ENCODE results near the gene BACH2.
"Not testable (repeated sequence)": the region's sequence is repeated elsewhere in the genome, so short reads cannot be mapped to it uniquely, and the experiment has no call there.

Gene BACH2

DNA sequence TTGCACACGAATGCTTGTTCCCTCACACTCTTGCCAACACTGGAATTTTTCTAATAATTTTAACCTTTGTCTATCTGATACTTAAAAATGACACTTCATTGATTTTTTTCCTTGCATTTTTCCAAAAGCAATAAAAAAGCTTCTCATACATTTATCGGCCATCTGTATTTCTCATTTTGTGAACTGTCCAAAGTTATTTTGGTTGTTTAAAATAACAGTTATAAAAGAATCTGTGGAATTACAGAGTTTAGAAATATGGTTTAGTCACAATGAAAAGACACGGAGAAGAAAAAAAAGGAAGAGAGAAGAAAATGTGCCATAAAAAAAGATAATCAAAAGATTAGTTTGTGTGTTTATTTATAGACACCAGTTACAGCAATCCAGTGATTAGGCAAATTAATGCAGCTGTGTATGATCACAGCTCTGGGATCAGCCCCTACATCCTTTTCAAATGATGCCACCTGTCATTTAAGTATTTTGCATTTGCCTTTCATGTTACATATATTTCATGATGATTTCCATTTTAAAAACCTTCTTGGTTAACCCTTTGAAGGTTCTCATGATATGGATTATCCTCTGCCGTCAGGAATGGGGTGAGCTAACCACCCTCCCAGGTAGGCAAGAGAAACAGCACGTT, 171.7 kb downstream of the BACH2 start:
- no peak for DNase-seq (ENCODE audit: low read depth)

DNA sequence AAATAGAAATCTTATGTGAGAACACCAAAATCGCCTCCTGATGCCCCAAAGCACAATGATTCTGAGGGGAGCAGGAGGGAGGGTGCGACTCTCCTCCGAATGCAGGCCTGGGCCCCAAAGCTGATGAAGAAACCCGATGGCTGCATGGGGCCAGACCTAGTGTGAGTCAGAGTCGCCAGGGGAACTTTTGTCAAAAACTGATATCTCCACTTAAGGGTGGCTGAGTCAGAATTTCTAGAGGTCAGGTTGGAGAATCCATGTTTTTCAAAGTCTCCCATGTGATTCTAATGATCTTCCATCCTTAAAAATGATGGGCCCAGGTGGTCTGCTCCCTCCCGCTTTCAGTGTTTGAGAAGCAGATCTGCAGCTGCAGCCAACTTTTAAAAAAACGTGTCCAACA, 172.8 kb downstream of the BACH2 start:
- no peak for DNase-seq (ENCODE audit: low read depth)

DNA sequence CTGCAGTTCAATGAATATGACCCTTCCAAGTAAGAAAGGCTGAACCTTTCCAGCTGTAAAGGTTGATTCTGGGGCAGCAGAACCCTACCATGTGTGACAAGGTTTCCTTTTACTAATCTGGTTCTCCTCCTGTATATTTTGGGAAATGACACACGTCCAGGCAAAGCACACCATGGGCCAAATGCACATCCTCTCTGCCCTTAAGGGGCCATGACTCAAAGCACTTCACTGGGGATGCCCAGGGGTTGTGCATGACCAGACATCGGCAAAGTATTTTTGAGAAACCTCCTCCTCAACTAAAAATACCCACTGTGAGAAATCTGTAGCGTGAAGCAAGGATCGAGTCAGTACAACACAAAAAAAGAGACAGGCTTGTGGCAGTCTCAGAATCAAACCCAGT, 174.7 kb downstream of the BACH2 start:
- no peak for DNase-seq (ENCODE audit: low read depth)

DNA sequence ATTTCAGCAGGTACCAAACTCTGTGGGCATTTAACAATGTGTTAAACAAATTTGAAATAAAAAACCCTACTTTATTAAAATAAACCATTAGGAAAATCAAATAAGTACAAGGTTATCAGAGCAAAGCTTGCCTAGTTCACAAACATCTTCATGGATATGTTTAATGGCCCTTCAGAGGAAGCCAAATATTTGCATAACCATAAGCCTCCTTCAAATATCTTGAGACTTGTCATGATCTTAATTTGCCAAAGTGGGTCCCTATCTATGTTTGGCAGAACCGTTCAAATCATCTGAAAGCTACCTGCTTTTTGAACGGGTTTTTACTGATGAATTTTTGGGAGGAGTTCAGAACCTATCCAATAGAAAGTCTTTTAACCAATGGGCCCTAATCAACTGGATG, 176.3 kb downstream of the BACH2 start:
- no peak for DNase-seq (ENCODE audit: low read depth)

DNA sequence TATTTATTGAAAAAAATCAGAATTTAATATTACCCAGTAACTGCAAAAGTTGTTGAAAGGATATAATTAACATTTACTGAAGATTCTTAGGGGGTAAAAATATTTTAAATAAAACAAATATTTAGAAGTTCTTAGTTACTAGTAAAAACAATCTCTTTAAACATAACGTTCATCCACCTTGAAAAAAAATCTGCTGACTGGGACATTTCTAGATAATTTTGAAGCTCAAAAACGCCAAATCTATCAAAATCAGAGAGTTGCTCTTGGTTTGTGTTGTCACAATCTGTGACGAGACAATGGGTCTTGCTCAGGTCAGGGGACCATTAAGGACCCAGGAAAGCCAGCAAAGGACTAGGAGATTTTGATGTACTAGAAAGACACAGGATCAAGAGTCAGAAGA, 177.0 kb downstream of the BACH2 start:
- no peak for DNase-seq (ENCODE audit: low read depth)

DNA sequence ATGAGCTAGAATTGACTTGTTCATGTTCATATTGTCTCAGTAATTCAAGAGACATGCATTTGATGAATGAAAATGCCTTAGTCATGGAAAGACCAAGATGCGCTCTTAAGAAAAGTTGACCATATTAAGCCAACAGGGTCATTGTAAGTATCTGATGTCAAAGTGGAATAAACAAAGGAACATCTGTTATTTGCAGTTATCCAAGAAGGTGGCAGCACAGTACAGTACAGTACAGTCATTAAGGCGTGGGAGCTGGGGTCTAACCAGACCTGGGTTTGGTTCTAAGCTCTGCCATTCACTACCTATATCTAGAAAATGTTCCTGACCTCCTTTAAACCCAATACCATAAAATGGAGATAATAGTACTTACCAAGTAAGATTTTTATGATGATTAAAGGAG, 178.1 kb downstream of the BACH2 start:
- DNase-seq (ENCODE audit: low read depth) = no peak

DNA sequence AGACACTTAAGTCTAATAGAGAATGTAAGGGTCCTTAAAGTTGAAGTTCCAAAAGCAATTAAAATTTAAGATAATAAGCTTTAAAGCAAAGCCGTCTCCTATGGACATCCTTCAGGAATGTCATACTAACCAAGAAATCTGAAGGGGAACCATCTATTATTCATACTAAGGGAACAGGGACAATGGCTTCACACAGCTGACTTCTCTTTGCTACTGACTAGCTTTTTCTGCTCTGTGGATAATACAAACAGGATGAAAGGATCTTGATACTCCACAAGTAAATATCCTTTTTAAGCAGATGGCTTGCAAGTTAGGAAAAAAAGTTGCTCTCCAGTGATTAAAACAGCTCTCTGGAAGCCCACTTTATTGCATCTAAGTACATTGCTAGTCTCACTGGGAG, 178.6 kb downstream of the BACH2 start:
- no peak for DNase-seq (ENCODE audit: low read depth)

DNA sequence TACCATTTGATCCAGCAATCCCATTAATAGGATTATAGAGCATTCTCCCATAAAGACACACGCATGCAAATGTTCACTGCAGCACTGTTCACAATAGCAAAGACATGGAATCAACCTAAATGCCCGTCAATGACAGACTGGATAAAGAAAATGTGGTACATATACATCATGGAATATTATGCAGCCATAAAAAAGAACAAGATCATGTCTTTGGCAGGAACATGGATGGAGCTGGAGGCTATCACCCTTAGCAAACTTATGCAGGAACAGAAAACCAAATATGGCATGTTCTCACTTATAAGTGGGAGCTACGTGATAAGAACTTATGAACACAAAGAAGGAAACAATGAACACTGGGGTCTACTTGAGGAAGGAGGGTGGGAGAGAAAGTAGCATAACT, 180.5 kb downstream of the BACH2 start:
- not testable (repeated sequence) for DNase-seq (ENCODE audit: low read depth)

DNA sequence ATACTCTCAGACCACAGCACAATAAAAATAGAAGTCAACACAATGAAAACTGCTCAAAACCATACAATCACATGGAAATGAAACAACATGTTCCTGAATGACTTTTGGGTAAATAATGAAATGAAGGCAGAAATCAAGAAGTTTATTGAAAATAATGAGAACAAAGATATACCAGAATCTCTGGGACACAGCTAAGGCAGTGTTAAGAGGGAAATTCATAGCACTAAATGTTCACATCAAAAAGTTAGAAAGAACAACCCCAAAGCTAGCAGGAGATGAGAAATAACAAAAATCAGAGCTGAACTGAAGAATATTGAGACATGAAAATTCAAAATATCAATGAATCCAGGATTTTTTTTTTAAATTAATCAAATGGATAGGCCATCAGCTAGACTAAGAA, 183.3 kb downstream of the BACH2 start:
- DNase-seq (ENCODE audit: low read depth) = no peak

DNA sequence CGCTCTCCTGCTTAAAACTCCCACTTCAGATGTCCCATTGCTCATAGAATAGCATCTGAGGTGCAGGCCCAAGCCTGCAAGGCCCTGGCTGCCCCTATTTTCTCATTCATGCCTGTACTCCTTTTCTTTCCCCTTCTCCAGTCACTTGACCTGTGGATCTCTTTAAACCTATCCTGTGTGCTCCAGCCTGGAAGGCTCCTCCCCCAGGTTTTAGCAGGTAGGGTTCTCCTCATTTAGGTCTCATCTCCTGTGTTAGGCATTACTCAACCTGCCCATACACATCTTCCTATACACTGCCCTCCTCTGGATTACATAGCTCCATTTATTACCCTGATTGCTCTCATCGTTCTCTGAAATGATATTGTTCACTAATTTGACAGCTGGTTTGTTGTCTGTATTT, 185.3 kb downstream of the BACH2 start:
- no peak for DNase-seq (ENCODE audit: low read depth)

DNA sequence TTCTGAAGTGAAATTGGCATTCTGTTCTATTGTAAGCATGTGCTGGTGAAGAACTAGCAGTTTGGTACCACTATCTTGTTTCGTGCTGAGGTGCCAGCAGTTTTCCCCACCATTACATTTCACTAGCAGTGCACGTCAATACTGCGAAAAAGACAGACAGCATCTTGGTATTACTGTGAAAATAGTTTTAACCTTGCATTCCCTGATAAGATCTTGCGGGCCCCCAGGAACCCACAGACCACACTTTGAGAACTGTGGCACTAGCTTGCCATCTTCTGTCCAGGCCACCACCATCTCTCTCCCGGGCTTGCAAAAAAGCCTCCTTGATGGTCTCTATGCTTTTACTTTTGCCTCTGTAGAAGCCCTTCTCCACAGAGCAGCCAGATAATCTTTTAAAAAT, 185.7 kb downstream of the BACH2 start:
- no peak for DNase-seq (ENCODE audit: low read depth)

DNA sequence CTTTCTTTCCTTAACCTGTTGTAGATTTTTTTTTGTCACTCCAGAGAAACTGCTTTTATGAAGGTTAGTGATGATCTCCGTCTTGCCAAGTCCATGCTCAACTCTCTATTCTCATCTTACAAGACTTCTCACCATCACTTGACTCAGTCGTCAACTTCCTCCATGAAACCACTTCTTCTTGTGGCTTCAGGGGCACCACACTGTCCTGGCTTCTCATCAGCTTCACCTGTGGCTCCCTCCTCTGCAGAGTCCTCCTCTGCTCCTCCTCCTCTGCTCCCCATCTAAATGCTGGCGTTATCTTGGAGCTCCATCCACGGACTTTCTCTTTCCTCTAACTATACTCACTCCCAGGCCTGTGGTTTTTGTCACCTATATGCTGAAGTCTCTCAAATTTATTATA, 187.5 kb downstream of the BACH2 start:
- DNase-seq (ENCODE audit: low read depth) = no peak

DNA sequence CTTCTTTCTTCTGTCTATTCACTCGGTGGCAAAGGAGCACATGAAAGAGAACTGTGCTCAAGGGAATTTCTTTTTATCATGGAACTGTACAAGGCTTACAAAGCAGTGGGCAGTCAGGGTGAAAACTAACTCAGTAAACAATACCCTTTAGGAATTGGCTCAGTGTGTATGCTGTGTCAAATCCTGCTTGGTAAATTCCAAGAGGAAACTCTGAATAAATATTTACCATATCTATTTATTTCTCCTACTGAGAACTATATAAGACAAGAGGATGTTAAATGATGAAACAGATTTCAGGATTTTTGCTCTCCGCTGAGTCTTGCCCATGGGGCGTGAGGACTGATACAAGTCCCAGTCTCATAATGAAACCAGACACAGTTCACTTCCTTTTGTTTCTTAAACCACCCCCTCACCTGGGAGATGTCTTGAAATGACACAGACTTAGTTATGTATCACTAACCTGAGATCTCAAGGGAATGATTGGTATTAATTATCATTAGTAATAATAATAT, 188.8 kb downstream of the BACH2 start:
- no peak for DNase-seq (ENCODE audit: low read depth)

DNA sequence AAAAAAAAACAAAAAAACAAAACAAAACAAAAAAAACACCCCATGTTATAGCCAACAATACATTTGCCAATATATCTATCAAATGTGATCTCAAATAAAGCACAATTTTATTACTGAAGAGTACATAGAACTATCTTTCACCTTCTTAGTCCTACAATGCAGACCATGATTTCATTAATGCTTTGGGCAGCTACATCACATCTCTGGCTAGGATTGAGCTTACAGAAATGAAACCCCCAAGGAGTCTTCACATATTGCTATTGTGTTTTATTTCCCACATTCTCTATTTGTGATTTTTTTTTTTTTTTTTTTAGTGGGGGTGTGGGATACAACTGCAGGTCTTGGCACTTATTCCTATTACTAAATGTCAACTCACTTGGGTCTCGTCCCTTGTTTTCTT, 189.3 kb downstream of the BACH2 start:
- DNase-seq (ENCODE audit: low read depth) = no peak

DNA sequence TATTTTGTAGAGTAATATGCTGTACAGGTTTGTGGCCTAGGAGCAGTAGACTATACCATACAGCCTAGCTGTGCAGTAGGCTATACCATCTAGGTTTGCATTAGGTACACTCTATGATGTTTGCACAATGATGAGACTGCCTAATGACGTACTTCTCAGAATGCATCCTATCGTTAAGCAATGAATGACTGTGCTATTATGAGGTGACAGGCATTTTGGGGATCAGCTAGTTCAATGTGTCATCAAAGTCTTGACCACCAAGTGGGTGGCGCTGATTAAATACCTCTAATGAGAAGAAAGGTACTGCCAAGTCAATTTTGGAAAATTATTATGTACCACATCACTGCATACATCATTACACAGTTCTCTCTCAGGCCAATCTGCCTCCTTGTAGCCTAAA, 190.2 kb downstream of the BACH2 start:
- DNase-seq (ENCODE audit: low read depth) = no peak

DNA sequence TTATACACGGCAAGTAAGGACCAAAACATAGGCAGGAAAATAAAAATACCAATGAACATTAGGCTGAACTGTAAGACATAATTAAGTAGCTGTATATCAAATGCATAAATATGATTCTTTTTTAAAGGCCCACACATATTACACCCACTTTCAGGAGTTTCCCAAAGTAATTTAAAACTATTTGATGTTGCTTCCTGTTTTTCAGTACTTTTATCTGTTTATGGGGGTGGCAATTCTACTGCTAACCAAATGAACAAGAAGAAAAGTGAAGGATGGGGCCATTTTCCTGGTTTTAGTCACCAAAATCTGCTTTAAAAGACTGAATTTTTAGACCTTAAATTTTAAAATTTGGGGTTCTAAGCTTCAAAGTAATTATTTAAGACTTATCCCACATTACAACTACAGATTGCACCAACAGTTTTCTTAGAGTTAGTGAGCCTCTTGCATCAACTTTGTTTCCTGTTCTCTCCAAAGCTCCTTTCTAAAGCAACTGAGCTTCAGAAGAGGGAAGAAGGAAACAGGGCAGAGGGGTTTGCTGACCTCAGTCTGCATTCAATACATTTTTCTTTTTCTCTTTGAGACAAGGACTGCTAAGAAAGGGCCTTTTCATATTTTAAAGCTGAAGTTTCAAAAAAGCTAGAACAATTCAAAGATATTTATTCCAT, 191.0 kb downstream of the BACH2 start:
- DNase-seq (ENCODE audit: low read depth) = no peak

DNA sequence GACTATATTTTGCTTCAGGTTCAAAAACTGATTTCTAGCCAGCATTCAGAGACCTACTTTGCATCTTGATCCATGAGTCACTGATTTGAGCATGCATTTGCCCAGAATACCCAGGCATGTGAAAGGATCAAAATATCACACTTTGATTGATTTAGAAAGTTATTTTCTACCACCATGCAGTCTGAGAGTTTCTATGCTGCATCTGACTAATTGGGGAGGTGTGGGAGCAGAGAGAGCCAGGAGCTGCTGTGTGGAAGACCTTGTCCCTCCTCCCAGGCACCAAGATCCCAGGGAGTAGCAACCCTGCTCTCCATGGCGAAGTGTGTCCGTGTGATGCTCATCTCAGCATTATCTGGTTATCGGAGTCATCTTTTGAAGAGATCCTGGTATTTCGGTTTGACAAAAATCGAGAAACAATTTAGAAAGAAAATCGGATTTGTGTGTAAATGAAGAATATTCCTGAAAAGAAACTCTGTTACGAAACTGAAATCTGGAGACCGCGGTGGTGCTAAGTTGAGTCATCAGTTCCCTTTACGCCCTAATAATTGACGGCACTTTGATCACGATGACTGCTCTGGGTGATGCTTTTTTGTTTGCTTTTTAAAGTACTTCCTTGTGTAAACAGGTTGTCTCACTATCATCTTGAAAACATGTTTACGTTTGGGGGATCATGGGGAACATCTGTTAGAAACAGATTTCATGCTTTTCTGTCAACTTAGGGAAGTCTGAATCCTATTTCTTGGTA, 193.4 kb downstream of the BACH2 start:
- no peak for DNase-seq (ENCODE audit: low read depth)

DNA sequence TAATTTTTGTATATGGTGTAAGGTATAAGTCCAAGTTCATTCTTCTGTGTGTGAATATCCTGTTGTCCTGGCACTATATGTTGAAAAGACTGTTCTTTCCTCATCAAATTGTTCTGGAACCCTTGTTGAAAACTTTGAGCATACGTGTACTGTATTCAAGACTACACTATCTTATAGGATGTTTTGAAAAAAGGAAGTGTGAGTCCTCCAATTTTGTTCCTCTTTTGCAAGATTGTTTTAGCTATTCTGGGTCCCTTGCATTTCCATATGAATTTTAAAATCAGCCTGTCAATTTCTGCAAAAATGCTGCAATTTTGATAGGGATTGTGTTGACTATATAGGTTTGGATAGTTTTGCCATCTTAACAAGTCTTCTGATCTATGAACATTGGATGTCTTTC, 195.2 kb downstream of the BACH2 start:
- no peak for DNase-seq (ENCODE audit: low read depth)

DNA sequence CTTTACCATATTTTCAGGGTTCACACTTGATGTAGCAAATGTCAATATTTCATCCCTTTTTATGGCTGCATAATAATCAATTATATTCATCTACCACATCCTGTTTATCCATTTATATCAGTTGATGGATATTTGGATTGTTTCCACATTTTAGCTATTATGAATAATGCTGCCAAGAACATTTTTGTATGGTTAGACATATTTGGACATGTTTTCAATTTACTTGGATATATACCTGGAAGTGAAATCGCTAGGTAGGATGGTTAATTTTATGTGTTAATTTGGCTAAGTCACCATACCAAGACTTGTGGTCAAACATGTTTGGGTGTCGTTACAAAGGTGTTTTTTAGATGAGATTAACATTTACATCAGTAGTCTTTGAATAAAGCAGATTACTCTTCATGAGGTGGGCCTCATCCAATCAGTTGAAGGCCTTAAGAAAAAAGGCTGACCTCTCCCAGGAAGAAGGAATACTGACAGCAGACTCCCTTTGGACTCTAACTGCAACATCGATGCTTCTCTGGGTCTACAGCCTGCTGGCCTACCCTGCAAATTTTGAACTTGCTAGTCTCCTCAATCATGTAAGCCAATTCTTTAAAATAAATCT, 196.5 kb downstream of the BACH2 start:
- DNase-seq (ENCODE audit: low read depth) = no peak

DNA sequence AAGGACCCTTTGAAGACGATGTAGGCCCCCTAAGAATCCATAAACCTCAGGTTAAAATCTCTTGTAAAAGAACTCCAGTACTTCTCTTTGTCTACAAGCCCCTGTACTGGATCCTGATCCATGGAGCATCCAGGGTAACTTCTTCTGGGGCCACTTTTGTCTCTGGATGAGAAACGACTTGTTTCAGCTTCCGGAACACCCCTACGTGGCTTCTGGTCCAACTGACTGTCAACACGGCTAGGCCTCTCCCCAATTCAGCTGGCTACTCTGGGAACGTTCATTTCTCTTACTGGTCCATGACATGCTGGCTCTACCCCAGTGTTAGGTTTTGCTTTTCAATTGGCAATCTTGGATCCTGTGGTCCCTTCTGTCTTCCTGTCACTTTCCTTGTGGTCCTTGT, 198.0 kb downstream of the BACH2 start:
- DNase-seq (ENCODE audit: low read depth) = no peak

DNA sequence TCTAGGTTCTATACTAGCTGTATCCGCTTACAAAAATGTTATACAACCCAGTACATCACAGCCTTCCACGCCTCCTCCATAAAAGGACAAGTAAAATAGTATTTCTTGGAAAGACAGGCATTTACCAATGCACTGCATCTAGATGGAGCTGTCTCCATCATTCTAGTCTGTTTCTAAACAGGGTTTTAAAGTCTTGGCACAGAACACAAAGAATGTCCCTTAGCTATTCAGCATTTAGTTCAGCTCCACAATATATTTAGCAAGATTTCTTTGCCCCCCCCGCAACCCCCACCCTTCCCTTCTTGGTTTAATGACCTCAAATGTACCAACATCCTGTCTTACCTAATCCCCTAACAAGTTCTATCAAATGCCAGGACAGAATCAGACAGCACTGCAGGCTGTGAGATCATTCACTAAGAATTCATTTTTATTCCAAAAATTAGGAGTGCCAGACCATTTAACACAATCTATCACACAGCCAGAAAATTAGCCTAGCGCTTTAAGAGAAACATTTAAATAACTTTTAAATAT, 198.6 kb downstream of the BACH2 start:
- peak; percentile 82 for DNase-seq (ENCODE audit: low read depth)

DNA sequence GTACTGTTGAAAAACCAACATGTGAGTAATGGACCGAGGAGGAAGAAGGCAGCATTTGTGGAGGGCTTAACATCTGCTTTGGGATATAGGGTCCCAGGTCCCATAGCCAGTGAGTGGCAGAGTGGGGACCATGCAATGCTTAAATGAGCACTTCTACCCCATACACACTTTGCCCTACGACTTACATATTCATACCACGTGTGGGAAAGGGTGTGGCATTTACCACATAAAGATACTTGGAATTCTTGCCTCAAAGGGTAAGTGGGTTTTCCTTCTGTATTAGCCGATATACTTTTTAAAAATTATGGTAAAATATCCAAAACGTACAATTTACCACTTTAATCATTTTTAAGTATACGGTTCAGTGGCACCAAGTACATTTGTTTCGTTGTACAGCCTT, 199.3 kb downstream of the BACH2 start:
- DNase-seq (ENCODE audit: low read depth) = no peak

DNA sequence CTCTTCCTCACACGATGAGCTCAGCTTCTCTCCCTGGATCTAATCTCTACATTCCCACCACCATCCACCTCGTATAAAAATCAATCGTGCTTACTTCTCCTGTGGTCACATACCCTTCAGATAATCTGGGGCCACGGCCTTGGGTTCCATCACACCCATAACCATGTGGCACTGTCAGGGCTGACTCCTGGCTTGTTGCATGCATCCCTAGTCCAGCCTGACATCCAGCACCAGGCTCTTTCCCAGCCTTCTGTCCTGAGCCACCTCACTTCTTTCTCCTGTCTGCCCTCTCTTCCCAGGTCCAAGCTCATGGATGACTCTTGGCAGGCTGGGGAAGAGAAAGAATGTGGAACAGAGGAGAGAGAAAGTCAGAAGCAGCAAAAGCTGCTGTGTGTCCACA, 199.8 kb downstream of the BACH2 start:
- DNase-seq (ENCODE audit: low read depth) = no peak
